SW480 (cell line): Measurements from ENCODE around the gene H3-3A.

Experiments
- DNase-seq: peaks from one replicate; pipeline ENCODE4 v3.0.0-alpha.2; 2016; ENCODE audit warnings: low spot score

Gene H3-3A

GRCh38 chr1:226111098-226111882 is 48.8 kb downstream of the H3-3A start:
- no peak for DNase-seq

- no peak for DNase-seq
Measured at GRCh38 chr1:226111883-226112261, 49.4 kb downstream of the H3-3A start.

- DNase-seq = no peak
Measured at GRCh38 chr1:226112626-226113025, 50.1 kb downstream of the H3-3A start.

- no peak for DNase-seq
Measured at GRCh38 chr1:226116673-226117072, 54.2 kb downstream of the H3-3A start.

GRCh38 chr1:226117330-226117729 is 54.8 kb downstream of the H3-3A start:
- no peak for DNase-seq

GRCh38 chr1:226118357-226118756 is 55.8 kb downstream of the H3-3A start:
- DNase-seq = no peak

GRCh38 chr1:226119169-226119568 is 56.7 kb downstream of the H3-3A start:
- no peak for DNase-seq

- DNase-seq = no peak
Measured at GRCh38 chr1:226120398-226120797, 57.9 kb downstream of the H3-3A start.

- no peak for DNase-seq
Measured at GRCh38 chr1:226121049-226121586, 58.6 kb downstream of the H3-3A start.
